Activated T-helper 1 cell treated with anti-CD3 and anti-CD28 coated beads, Interleukin-2, amount 50 U/mL, for 16 hours (primary cell): ENCODE data around the gene COX4I2.
A peak's percentile ranks its signal among the peaks of the same experiment; 100 is the strongest.

ENCODE experiments used
- DNase-seq, 2 donors: peaks; one replicate each; pipeline ENCODE4 v3.0.0-alpha.2; 2020; ENCODE audit warnings: low read depth in 1 of 2, low spot score in 1 of 2

COX4I2 gene

DNA sequence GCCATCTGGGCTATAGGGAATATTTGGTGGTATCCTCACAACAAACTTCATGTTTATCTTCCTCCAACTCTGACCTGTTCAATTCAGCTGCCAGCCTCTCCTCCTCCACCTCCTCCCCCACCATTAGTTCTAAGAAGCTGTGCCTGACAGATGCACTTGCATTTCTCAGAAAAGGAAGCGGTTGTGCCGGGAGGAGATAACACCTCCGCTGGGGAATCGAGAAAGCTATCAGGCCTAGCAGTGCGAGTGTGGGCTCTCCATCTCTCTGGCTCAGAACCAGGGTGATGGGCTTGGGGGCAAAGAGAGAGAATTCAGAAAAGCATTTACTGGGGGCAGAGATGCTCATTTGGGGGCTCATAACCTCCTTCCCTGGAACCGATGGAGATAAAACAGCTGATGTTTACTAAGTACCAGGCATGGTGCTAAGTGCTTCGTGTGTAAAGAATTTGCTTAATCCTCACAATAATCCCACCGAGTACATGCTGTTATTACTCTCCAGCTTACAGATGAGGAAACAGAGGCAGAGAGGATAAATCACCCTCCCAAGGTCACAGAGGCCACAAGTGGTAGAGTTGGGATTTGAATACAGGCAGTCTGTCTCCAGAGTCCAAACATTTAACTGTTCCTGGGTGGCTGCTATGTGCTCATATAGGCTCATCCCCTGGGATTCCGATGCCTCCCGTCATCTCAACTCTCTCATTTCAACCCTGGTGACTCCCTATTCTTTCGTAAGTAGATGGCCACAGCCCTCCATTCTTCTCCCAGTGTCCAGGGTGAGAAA lies 38.3 kb downstream of the COX4I2 start:
- peak; percentile 9 to 48 for DNase-seq

DNA sequence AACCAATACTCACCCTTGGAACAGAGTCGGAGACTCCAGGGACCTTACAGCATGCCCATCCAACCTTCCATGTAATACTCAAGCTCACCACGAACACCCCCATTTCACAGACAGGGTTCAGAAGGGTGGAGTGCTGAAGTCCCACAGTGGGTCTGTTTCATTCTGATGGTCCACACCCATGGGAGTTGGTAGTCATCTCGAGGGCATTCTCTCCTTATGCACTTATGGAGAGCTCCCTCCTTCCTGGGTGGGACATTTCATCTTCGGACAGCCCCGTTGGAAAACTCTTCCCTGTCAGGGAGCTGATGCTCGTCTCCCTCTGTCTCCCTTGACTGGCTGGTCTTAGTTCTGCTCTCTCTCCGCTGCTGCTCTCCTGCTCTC lies 38.9 kb downstream of the COX4I2 start:
- DNase-seq, result no peak

DNA sequence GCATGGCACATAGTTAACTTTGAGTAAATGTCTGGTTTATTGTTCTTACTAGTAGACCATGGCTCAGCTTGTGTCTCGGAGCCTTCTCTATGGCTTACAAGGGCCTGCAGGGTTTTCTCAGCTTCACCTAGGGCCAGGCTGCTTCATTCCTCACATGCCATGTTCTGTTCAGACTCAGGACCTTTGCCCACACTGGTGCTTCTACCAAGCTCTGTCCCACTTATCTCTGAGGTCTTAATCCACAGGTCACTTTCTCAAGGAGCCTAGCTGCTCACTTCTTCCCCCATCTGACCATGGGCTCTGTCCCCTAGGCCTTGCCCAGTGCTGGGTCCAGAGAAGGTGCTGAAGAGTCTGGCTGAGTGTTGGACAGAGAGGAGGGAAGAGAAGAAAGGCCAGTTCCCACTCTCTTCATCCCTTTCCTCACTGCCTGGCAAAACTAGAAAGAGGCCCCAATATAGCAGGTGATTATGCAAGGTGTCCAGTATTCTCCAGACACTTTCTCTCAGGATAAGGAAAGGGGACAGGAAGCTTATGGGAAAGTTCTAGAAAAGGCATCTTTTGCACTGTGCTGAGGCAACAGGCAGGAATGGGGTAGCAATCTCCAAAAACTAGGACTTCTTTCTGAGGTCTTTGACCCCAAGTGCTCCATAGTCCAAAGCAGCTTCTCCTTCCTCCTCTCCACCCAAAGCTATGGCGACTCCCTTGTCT lies 40.0 kb downstream of the COX4I2 start:
- no peak for DNase-seq

DNA sequence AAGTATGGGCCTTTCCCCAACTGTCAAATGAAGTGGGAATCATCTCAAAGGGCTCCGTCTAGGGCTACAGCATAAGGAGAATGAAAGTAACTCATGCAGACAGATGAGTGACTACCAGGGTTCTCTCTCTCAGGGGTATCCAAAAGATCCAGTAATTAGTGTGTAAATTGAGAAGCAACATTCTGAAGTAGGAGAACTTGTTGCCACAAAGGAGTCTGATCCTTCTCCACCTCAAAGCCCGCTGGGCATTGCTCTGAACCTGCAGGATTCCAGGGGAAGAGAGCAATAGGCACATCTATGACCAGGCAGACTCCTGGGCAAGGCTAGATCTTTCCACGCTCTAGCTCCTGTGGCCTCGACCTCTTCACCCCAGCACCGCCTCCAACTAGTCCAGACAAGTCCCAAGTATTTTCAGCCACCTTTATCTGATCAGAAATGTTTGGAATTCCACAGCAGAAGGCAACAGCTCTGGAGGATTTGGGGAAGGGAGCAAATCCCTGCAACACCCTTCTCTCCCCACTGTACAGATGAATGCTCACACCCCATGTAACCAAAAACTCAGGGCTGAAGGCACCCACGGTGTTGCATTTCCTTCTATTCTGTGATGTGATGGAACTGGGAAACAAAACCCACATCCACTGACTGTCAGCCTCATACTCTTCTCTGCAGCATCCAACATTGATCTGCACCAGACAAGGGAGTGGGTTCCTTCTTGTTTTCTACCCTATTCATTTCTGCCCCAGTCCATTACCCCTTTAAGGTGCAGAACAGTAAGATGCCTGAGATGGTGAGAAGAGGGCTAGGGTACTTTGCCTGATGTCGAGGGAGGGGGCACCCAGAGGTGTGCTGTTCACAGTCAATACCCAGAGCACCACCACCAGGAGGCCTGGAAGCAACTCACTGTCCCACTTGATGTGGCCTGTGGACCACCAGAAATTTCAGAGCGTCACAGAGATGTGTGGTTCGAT lies 41.0 kb downstream of the COX4I2 start:
- no peak for DNase-seq

DNA sequence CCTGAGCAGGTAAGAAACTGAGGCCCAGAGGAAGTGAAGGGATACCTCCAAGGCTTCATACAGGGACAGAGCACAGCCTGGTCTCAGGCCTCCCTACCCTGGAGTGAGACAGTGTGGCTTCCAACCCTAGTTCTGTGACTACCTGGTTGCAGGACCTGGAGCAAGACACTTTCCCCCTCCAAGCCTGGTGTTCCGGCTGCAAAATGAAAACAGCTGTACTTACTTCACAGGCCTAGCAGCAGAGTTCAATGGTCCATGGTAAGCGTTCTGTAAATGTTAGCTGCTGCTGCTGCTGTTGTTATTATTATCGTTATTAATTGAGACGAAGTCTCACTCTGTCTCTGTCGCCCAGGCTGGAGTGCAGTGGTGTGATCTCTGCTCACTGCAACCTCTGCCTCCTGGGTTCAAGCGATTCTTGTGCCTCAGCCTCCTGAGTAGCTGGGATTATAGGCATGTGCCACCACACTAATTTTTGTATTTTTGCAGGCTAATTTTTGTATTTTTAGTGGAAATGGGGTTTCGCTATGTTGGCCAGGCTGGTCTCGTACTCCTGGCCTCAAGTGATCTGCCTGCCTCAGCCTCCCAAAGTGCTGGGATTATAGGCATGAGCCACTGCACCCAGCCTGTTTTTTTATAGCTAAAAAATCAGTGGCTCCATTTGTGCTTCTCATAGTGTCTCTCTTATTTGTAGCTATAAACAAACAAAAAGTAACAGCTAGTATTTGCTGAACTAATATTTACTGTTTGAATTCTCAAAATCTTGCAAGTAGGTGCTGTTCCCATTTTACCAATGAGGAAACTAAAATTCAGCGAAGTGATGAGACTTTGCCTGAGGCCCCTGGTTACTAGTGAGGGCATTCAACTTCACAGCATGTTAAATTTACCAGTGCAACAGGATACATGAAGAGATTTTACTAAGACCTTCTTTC lies 41.9 kb downstream of the COX4I2 start:
- no peak for DNase-seq

DNA sequence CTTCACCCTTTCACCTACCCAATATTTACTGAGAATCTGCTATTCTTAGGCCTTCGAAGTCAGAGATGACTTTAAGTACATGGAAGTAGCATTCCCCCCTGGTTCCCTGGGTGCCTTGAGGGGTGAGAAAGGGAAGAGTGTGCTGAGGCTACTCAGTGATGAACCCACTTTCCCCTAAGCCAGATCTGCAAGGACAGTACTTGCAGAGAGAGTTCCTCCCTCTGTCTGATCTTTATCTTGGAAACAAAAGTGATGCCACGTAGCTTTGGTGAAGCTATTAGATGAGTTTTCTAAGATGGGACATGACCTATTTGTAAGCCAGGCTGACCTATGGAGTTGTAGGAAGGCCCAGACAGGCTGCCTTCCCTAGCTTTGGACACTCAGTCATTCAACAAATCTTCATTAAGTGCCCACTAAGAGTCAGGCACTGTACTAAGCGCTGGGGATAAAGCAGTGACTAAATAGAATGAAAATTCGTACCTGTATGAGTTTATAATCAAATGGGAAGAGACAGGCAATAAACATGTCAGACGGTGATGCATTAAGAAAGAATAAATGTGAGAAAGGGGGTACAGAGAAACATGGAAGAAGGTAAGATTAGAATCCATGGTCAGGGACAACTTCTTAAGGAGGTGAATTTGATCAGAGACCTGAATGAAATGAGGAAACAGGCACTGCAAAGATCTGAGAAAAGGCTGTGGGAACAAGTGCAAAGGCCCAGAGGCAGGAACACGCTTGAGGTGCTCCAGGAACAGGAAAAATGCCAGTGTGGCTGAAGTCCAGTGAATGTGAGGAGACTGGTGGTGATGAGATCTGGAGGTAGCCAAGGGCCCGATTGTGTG lies 42.8 kb downstream of the COX4I2 start:
- DNase-seq, result no peak

DNA sequence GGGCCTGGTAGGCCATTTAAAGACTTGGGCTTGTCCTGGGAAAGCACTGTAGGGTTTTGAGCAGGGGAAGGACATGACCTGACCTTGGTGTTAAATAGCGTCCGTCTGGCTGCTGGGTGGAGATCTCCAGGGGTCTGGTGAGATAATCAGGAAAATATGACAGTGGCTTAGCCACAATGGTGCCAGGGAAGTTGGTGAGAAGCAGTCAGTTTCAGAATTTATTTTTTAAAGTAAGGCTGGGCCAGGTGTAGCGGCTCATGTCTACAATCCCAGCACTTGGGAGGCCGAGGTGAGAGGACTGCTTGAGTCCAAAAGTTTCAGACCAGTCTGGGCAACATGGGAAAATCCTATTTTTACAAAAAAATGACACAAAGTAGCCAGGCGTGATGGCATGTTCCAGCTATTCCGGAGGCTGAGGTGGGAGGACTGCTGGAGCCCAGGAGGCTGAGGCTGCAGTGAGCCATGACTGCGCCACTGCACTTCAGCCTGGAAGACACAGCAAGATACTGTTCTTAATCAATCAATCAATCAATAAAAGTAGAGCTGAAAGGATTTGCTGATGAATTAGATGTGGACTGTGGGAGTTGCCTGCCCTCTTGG lies 43.5 kb downstream of the COX4I2 start:
- no peak for DNase-seq

DNA sequence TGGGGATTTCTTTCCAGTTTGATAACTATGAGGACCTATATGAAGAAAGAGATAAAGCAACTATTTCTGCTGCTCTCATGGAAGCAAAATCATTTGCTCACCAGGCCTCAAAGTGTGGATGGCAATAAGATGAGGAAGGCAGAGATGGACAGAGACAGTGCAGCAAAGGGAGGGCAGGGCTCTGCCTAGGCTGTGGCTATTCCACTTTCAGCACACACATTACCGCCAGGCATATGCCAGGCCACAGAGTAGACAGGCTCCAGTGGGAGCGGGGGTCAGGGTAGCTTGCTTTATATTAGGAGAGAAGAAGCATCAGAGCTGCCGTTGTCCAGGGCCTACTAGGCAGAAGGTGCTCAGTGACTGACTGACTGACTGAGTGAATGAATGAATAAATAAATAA lies 44.1 kb downstream of the COX4I2 start:
- no peak for DNase-seq

DNA sequence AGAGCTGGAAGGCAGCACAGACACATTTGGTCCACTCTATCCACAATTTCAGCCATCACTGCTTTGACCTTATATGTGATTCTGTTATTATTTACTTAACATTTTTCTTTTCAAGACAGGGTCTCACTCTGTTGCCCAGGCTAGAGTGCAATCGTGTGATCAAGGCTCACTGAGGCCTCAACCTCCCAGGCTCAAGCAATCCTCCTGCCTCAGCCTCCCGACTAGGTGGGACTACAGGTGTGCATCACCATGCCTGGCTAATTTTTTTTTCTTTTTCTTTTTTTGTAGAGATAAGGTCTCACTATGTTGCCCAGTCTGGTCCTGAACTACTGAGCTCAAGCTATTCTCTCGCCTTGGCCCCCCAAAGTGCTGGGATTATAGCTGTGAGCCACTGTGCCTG lies 44.6 kb downstream of the COX4I2 start:
- no peak for DNase-seq

DNA sequence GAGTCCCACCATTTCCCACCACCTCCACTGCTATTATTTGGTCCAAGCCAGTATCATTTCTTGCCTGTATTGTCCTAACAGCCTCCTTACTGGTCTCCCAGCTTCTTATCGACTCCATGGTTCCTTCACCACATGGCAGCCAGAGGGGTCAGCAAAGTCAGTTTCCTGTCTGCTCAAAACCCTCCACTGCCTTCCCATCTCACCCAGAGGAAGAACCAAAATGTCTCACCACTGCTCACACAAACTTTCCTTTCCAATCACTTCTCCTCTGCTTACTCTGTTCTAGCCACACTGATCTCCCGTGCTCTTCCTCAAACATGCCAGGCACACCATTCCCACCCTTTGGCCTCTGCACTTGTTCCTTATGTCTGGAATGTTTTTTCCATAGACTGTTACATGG lies 45.2 kb downstream of the COX4I2 start:
- no peak for DNase-seq

DNA sequence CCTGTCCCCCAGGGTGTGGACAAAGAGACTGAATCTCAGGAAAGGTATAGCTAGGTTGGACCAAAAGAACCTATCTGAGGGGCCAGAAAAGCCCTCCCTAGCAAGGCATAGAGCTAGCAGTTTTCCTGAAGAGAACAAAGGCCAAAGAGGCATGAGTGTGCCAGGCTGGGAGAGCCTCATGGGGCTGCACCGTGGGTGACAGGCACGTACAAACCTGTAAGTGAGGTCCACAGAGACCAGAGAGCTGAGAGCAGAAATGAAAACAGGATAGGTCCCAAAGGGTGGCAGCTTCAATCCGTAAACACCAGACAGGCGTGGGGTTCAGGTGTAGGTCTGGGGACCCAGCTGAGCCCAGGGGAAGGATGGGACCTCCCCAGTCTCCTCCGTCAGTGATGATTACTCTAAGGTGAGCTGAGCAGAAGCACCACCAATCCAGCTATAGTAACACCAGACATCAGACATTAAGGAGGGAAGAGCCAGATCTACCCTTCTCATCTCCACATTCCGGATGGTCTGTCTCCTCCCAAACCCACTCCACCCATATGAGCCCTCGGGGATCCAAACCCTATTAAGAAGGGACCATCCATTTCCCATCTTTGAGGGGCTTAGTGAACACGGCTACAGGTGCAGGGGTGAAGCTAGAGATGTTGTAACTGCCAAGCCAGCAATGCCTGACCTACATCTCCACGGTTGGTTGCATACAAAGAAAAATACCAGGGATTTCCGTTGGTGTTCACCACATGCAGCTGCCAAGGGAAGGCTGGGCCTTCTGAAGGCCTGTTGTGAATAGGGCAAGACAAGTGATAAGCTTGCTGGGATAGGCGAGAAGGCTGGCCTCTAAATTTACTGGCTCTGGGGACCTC lies 46.7 kb downstream of the COX4I2 start:
- DNase-seq, result no peak

DNA sequence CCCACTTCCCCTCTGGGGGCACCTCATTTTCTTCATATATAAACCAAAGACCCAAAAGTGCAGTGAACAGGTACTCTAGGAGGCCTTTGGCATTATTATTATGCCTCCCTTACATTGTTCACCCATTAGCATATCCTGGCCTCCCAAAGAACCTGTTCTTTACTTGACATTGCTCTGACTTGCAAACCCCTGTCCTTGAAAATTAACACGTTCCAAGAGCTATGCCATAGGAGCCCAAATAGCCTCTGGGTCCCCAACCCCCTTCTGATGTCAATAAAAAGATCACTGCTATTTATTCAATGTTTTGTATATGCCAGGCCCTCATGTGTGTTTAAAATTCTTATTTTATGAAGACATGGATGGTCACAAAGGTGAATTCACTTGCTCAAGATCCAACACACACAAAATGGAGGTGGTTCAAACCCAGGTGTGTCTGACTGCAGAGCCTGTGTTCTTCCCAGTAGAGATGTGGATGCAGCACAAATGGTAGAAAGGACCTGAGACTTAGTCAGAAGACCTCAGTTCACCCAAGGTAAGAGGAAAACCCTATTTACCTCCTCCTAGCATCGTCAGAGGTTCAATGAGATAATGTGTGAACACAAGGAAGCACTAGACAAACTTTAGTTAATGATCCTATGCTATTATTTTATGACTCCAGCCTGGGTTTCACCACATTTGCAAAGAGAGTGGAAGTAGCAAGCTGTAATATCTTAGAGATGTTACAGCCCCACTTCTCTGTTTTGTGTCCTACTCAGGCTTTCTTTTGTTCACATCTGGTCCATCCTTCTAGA lies 48.3 kb downstream of the COX4I2 start:
- no peak for DNase-seq

DNA sequence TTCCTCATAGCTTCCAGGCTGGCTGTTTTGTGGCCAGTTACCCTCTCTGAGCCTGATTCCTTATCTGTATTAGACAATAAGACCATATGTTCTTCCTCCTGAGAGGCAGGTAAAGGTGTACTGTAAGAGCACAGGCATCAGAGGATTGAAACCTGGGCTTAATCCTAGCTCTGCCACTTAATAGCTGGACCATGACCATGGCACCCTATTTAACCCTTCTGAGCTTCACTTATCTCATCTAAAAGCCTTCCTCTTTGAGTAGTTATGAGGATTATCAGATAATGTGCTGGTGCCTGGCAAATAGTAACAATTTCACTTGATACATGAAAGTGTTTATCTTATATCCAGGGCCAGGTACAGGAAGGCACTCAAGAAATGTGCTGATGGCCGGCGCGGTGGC lies 50.1 kb downstream of the COX4I2 start:
- no peak for DNase-seq

DNA sequence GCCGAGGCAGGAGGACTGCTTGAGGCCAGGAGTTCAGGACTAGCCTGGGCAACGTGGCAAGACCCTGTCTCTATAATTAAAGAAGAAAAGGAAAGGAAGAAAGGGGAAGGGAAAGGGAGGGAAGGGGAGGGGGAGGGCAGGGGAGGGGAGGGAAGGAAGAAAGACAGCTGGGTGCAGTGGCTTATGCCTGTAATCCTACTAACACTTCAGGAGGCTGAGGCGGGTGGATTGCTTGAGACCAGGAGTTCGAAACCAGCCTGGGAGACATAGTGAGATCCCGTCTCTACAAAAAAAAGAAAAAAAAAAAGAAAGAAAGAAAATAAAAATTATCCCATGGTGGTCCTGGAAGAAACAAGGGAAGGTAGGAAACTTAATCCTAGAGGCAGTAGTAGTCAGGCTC lies 51.4 kb downstream of the COX4I2 start:
- no peak for DNase-seq

DNA sequence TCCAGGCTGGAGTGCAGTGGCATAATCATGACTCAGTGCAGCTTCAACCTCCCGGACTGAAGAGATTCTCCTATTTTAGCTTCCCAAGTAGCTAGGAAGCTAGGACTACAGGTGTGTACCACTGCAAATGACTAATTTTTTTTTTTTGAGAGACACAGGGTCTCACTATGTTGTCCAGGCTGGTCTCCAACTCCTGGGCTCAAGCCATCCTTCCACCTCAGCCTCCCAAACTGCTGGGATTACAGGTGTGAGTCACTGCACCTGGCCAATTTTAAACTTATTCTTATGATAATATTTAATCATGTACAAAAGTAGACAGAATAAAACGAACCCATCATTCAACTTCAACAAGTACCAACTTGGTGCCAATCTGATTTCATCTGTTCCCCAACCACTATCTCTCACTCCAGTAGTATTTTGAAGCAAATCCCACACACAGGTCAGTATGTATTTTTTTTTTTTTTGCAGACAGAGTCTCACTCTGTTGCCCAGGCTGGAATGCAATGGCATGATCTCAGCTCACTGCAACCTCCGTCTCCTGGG lies 52.5 kb downstream of the COX4I2 start:
- no peak for DNase-seq

DNA sequence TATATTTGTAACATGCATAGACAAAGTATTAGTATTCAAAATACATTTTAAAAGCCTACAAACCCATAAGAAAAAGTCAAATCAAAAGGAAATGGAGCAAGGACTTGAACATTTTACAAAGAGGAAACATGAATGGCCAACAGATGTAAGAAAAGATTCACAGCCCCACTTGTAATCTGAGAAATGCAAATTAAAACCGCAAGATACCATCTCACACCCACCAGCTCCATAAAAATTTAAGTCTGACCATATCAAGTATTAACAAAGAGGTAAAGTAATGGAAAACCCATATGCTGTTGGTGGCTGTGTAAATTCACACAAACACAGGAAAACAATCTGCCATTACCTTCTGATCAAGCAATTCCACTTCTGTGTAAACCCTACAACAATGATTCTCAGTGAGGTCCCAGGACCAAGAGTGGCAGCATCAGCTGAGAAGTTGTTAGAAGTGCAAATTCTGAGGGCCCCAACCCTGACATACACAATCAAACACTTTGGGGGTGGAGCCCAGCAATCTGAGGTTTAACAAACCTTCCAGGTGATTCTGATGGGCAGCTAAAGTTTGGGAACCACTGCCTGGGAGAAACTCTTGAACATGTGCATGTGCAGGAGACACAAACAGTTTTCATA lies 54.0 kb downstream of the COX4I2 start:
- no peak for DNase-seq

DNA sequence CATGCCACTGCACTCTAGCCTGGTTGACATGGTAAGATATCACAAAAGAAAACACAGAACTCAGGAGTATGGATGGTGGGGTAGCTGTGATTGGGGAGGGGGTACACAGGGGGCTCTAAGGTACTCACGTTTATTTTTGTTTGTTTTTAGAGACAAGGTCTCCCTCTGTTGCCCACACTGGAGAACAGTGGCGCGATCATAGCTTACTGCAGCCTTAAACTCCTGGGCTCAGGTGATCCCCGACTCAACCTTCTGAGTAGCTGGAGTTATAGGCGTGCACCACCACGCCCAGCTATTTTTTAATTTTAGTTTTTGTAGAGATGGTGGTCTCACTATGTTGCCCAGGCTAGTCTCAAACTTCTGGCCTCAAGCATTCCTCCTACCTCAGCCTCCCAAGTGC lies 55.7 kb downstream of the COX4I2 start:
- DNase-seq, result no peak
